Measurements from ENCODE around the gene NFAM1. TPM values are rescaled to one million over a fixed set of nuclear protein-coding genes. Genes with fewer than 3 reads are reported as not detected.

Gene NFAM1
- total and polyA plus RNA-seq, 4 donors = 0.36 to 3.8 (median 2.6) TPM

DNA sequence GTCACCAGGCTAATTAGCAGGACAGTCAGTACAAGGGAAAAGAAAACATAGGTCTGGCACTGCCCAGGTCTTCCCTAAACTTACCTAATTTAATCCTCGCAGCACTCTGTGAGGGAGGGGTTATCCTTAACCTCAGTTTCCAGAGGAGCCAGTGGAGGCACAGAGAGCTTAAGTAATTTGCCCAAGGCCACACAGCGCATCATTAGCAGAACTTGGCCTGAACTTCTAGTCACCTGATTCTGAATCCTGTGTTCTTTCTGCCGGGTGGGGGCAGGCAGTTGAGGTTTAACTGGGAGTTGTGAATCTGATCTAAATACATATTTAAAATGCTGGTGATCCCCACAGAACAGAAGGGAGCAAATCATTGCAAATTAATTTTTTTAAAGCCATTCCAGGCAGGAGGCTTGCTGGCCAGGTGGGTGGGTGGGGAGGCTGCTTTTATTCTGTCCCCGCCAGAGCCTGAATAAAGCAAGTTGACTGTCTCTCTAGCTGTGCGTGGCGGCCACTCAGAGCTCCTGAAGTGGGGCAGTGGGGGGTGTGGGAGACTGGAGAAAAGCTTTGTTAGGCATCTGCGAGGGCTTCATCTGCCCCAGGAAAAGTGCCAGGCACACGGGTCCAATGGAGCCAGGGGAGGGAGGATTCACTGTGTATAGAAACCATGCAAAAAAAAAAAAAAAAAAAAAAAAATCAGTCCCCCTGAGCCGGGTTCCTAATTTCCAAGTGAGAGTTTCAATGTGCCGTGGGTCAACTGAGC is 66.1 kb downstream of the NFAM1 start:
- 83% methylated on average over 10 of the region's 10 CpGs for WGBS
- Histone ChIP-seq H3K9me3 (ENCODE audit: control insufficient read depth in 4 of 4, low read length in 3 of 4) (no peaks in the 10 kb centered on the region), H3K4me1 (ENCODE audit: control insufficient read depth in 4 of 4, insufficient read depth in 4 of 4, low read length in 3 of 4) (peaks cover 2 to 17% (median 14%) of the 10 kb centered on the region in 4 donors), H3K27me3 (ENCODE audit: control insufficient read depth in 4 of 4, insufficient read depth in 4 of 4, low read length in 3 of 4) (no peaks in the 10 kb centered on the region), H3K36me3 (ENCODE audit: control insufficient read depth in 4 of 4, insufficient read depth in 3 of 4, low read depth in 1 of 4, low read length in 3 of 4) (no peaks in the 10 kb centered on the region), H3K9ac (ENCODE audit: low read depth in 1 of 2, low read length in 2 of 2) (no peak overlapping the region), H3K4me3 (ENCODE audit: low read depth in 1 of 3, low read length in 3 of 3) (no peak overlapping the region), H3K27ac (ENCODE audit: low read depth in 1 of 2, low read length in 2 of 2) (no peak overlapping the region)
- no peak for DNase-seq (ENCODE audit: low spot score)
- TF ChIP-seq FOXA2 (IDR thresholded peaks at IDR 0.05) = no peak
- TF ChIP-seq, protein P1, sequence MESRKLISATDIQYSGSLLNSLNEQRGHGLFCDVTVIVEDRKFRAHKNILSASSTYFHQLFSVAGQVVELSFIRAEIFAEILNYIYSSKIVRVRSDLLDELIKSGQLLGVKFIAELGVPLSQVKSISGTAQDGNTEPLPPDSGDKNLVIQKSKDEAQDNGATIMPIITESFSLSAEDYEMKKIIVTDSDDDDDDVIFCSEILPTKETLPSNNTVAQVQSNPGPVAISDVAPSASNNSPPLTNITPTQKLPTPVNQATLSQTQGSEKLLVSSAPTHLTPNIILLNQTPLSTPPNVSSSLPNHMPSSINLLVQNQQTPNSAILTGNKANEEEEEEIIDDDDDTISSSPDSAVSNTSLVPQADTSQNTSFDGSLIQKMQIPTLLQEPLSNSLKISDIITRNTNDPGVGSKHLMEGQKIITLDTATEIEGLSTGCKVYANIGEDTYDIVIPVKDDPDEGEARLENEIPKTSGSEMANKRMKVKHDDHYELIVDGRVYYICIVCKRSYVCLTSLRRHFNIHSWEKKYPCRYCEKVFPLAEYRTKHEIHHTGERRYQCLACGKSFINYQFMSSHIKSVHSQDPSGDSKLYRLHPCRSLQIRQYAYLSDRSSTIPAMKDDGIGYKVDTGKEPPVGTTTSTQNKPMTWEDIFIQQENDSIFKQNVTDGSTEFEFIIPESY (IDR thresholded peaks at IDR 0.05) = no peak
- TF ChIP-seq NR2F2 (IDR thresholded peaks at IDR 0.05) = no peak
- no peak for TF ChIP-seq FOXA1 (IDR thresholded peaks at IDR 0.05)
- no peak for TF ChIP-seq GABPA (IDR thresholded peaks at IDR 0.05 in 1 of 2, conservative IDR thresholded peaks at IDR 0.05 in 1 of 2)
- TF ChIP-seq, protein P2, sequence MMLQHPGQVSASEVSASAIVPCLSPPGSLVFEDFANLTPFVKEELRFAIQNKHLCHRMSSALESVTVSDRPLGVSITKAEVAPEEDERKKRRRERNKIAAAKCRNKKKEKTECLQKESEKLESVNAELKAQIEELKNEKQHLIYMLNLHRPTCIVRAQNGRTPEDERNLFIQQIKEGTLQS (IDR thresholded peaks at IDR 0.05) = no peak
- no peak for TF ChIP-seq EGR1 (IDR thresholded peaks at IDR 0.05; ENCODE audit: low read depth in 2 of 2)
- TF ChIP-seq SP1 (IDR thresholded peaks at IDR 0.05) = no peak
- TF ChIP-seq, protein P3, sequence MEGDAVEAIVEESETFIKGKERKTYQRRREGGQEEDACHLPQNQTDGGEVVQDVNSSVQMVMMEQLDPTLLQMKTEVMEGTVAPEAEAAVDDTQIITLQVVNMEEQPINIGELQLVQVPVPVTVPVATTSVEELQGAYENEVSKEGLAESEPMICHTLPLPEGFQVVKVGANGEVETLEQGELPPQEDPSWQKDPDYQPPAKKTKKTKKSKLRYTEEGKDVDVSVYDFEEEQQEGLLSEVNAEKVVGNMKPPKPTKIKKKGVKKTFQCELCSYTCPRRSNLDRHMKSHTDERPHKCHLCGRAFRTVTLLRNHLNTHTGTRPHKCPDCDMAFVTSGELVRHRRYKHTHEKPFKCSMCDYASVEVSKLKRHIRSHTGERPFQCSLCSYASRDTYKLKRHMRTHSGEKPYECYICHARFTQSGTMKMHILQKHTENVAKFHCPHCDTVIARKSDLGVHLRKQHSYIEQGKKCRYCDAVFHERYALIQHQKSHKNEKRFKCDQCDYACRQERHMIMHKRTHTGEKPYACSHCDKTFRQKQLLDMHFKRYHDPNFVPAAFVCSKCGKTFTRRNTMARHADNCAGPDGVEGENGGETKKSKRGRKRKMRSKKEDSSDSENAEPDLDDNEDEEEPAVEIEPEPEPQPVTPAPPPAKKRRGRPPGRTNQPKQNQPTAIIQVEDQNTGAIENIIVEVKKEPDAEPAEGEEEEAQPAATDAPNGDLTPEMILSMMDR (IDR thresholded peaks at IDR 0.05; ENCODE audit: low read depth, low read length, missing input control) = no peak
- TF ChIP-seq, protein P4, sequence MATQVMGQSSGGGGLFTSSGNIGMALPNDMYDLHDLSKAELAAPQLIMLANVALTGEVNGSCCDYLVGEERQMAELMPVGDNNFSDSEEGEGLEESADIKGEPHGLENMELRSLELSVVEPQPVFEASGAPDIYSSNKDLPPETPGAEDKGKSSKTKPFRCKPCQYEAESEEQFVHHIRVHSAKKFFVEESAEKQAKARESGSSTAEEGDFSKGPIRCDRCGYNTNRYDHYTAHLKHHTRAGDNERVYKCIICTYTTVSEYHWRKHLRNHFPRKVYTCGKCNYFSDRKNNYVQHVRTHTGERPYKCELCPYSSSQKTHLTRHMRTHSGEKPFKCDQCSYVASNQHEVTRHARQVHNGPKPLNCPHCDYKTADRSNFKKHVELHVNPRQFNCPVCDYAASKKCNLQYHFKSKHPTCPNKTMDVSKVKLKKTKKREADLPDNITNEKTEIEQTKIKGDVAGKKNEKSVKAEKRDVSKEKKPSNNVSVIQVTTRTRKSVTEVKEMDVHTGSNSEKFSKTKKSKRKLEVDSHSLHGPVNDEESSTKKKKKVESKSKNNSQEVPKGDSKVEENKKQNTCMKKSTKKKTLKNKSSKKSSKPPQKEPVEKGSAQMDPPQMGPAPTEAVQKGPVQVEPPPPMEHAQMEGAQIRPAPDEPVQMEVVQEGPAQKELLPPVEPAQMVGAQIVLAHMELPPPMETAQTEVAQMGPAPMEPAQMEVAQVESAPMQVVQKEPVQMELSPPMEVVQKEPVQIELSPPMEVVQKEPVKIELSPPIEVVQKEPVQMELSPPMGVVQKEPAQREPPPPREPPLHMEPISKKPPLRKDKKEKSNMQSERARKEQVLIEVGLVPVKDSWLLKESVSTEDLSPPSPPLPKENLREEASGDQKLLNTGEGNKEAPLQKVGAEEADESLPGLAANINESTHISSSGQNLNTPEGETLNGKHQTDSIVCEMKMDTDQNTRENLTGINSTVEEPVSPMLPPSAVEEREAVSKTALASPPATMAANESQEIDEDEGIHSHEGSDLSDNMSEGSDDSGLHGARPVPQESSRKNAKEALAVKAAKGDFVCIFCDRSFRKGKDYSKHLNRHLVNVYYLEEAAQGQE (IDR thresholded peaks at IDR 0.05) = no peak
- no peak for TF ChIP-seq HNF4G (IDR thresholded peaks at IDR 0.05)
- TF ChIP-seq YY1 (IDR thresholded peaks at IDR 0.05) = no peak
- no peak for TF ChIP-seq HNF4A (conservative IDR thresholded peaks at IDR 0.05)
- TF ChIP-seq TAF1 (conservative IDR thresholded peaks at IDR 0.05) = no peak
- no peak for TF ChIP-seq RAD21 (IDR thresholded peaks at IDR 0.05)

Data from liver (tissue), 9 donors.